ENCODE results near the gene LDB1. TPM values are rescaled to one million over a fixed set of nuclear protein-coding genes. Genes with fewer than 3 reads are reported as not detected.
A peak's percentile ranks its signal among the peaks of the same experiment; 100 is the strongest.

LDB1 gene
- total RNA-seq, 2 experiments from 2014 or later, result 68.5 to 70.9 TPM

DNA sequence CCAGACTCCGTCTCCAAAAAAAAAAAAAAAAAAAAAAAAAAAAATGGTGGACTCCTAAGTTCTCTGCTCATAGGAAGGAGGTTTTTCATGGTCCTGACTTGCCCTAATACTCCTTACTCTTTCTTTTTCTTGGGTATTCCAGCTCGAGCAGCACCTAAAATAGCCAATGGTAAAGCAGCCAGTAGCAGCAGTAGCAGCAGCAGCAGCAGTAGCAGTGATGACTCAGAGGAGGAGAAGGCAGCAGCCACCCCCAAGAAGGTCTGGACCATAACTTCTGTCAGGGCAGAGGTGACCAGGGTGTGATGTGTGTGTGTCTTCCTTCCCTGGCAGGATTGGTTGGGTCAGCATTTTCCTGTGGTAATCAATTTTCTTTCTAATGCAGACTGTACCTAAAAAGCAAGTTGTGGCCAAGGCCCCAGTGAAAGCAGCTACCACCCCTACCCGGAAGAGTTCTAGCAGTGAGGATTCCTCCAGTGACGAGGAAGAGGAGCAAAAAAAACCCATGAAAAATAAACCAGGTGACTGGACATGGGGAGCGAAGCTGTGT lies 39.0 kb upstream of the LDB1 start:
- TF ChIP-seq, protein P1, sequence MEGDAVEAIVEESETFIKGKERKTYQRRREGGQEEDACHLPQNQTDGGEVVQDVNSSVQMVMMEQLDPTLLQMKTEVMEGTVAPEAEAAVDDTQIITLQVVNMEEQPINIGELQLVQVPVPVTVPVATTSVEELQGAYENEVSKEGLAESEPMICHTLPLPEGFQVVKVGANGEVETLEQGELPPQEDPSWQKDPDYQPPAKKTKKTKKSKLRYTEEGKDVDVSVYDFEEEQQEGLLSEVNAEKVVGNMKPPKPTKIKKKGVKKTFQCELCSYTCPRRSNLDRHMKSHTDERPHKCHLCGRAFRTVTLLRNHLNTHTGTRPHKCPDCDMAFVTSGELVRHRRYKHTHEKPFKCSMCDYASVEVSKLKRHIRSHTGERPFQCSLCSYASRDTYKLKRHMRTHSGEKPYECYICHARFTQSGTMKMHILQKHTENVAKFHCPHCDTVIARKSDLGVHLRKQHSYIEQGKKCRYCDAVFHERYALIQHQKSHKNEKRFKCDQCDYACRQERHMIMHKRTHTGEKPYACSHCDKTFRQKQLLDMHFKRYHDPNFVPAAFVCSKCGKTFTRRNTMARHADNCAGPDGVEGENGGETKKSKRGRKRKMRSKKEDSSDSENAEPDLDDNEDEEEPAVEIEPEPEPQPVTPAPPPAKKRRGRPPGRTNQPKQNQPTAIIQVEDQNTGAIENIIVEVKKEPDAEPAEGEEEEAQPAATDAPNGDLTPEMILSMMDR (IDR thresholded peaks at IDR 0.05), result no peak
- Mint-ChIP-seq H3K9me3 (no peaks in the 10 kb centered on the region), H3K36me3 (ENCODE audit: low read depth) (peaks cover 86% of the 10 kb centered on the region), H3K27ac (no peak overlapping the region), H3K4me3 (no peak overlapping the region), H3K4me1 (ENCODE audit: low read depth) (peaks cover 44% of the 10 kb centered on the region), H3K27me3 (no peaks in the 10 kb centered on the region)
- intact Hi-C loops (cut with micrococcal nuclease), result no loop called here
- ChIA-PET CTCF (interaction anchor here (2.5 to 7.6 kb wide), 2 partner anchors 10 to 71 kb away, joined by 12 to 88 read pairs; no protein-coding TSS in a partner anchor), POLR2A (interaction anchor here (0.7 to 4.0 kb wide), 7 partner anchors 11 to 331 kb away, joined by 3 to 31 read pairs (median 5); partner anchors contain the start of gene LDB1)
- no peak for ATAC-seq
- DNase-seq, result no peak

DNA sequence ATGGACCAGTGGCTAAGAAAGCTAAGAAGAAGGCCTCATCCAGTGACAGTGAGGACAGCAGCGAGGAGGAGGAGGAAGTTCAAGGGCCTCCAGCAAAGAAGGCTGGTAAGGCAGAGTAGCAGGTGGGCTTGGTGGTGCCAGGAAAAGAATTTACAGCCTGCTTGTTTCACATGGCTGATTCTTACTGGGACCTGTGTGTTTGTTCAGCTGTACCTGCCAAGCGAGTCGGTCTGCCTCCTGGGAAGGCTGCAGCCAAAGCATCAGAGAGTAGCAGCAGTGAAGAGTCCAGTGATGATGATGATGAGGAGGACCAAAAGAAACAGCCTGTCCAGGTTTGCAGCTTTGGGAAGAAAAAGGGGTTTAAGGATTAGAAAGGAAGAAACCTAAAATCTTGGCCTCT lies 37.1 kb upstream of the LDB1 start:
- peak overlapping the region; percentile 66 for H3K27ac Mint-ChIP-seq
- POLR2A ChIA-PET, result interaction anchor here (0.7 to 4.0 kb wide), 9 partner anchors 10 to 354 kb away, joined by 3 to 31 read pairs (median 6); no protein-coding TSS in a partner anchor
- H3K9me3 Mint-ChIP-seq, result no peaks in the 10 kb centered on the region

DNA sequence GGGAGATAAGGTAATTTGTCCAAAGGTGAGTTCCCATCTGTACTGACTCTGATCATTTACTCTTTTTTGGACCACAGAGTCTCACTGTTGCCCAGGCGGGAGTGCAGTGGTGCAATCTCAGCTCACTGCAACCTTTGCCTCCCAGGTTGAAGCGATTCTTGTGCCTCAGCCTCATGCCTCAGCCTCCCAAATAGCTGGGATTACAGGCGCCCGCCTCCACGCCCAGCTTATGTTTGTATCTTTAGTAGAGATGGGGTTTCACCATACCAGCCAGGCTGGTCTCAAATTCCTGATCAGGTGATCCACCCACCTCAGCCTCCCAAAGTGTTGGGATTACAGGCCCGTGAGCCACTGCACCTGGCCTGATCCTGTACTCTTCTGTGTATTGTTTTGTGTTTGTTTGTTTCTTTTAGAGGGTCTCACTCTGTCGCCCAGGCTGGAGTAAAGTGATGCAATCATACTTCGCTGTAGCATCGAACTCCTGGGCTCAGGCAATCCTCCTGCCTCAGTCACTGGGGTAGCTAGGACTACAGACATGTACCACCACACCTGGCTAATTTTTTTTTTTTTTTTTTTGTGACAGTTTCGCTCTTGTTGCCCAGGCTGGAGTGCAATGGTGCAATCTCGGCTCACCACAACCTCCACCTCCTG lies 34.4 kb upstream of the LDB1 start:
- CTCF ChIA-PET, result interaction anchor here (0.6 to 7.6 kb wide), 3 partner anchors 14 to 239 kb away, joined by 3 to 88 read pairs (median 4); no protein-coding TSS in a partner anchor
- Mint-ChIP-seq H3K36me3 (ENCODE audit: low read depth) (peaks cover 89% of the 10 kb centered on the region), H3K4me1 (ENCODE audit: low read depth) (peaks cover 57% of the 10 kb centered on the region), H3K4me3 (peak overlapping the region; percentile 67), H3K27ac (peak overlapping the region; percentile 64), H3K27me3 (no peaks in the 10 kb centered on the region), H3K9me3 (no peaks in the 10 kb centered on the region)
- TF ChIP-seq, protein P1 (IDR thresholded peaks at IDR 0.05), result no peak
- POLR2A ChIA-PET, result interaction anchor here (0.9 to 12.5 kb wide), 8 partner anchors 7 to 277 kb away, joined by 3 to 250 read pairs (median 11); partner anchors contain the start of gene LDB1
- DNase-seq (no peak), ATAC-seq (no peak)
- intact Hi-C loops (cut with micrococcal nuclease), result no loop called here

More for the DNA sequence above, 37.1 kb upstream of the LDB1 start:
- TF ChIP-seq, protein P1 (IDR thresholded peaks at IDR 0.05), result no peak
- Mint-ChIP-seq H3K27me3 (no peaks in the 10 kb centered on the region), H3K36me3 (ENCODE audit: low read depth) (peaks cover 92% of the 10 kb centered on the region), H3K4me1 (ENCODE audit: low read depth) (peaks cover 50% of the 10 kb centered on the region), H3K4me3 (peak overlapping the region; percentile 5)
- intact Hi-C loops (cut with micrococcal nuclease), result no loop called here
- CTCF ChIA-PET, result interaction anchor here (1.0 to 7.6 kb wide), 4 partner anchors 11 to 242 kb away, joined by 4 to 88 read pairs (median 6); no protein-coding TSS in a partner anchor
- DNase-seq, result no peak
- no peak for ATAC-seq

DNA sequence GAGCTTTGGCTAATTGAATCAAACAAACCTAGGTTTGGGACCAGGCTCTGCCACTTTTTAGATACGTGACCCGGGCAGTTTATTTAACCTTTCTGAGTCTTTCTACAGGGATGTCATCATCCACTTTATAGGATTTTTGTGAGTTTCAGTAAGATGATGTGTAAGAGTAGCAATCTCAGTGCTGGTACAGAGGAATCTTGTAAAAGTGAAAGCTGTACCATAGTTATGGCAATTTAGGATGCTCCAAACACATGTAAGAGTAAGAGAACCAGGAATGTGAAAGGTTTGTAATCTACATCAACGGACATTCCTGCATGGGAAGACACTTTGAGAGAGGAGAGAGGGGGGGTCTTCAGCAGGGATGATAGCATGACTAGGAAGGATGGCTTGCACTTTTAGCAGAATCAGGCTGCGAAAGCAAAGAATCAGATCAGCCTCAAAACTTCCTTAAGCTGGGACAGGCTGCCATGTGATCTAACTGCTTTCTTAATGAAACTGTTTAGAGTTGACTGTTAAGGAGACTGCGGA lies 33.0 kb upstream of the LDB1 start:
- intact Hi-C loops (cut with micrococcal nuclease), result loop anchor here (2.0 kb wide), 1 partner anchor 20 kb away; the partner anchor contains the start of gene PPRC1
- TF ChIP-seq, protein P1 (IDR thresholded peaks at IDR 0.05), result no peak
- no peaks in the 10 kb centered on the region for H3K9me3 Mint-ChIP-seq
- peak overlapping the region; percentile 99 for H3K27ac Mint-ChIP-seq
- peak overlapping the region; percentile 97 for H3K4me3 Mint-ChIP-seq
- no peaks in the 10 kb centered on the region for H3K27me3 Mint-ChIP-seq
- CTCF ChIA-PET, result interaction anchor here (0.8 to 1.4 kb wide), 4 partner anchors 14 to 240 kb away, joined by 3 to 4 read pairs (median 3); no protein-coding TSS in a partner anchor
- DNase-seq (no peak), ATAC-seq (no peak)
- POLR2A ChIA-PET, result interaction anchor here (0.6 to 12.5 kb wide), 13 partner anchors 8 to 335 kb away, joined by 3 to 250 read pairs (median 8); partner anchors contain the start of genes CUEDC2 and OGA
- H3K36me3 Mint-ChIP-seq (ENCODE audit: low read depth), result peaks cover 88% of the 10 kb centered on the region
- H3K4me1 Mint-ChIP-seq (ENCODE audit: low read depth), result peaks cover 52% of the 10 kb centered on the region

All from activated CD8-positive, alpha-beta T cell treated with anti-CD3 and anti-CD28 coated beads for 36 hours (primary cell).